ENCODE results near the gene TMEFF2.
"Not testable (repeated sequence)": the region's sequence is repeated elsewhere in the genome, so short reads cannot be mapped to it uniquely, and the experiment has no call there.

Gene TMEFF2

GRCh38 chr2:192126912-192127311 lies 67.8 kb downstream of the TMEFF2 start:
- no peak for DNase-seq

GRCh38 chr2:192126426-192126825 lies 68.3 kb downstream of the TMEFF2 start:
- no peak for DNase-seq

GRCh38 chr2:192124571-192124970 lies 70.2 kb downstream of the TMEFF2 start:
- no peak for DNase-seq

GRCh38 chr2:192123847-192124246 lies 70.9 kb downstream of the TMEFF2 start:
- DNase-seq = no peak

GRCh38 chr2:192122946-192123345 lies 71.8 kb downstream of the TMEFF2 start:
- no peak for DNase-seq

- DNase-seq = no peak
These were observed 72.6 kb downstream of the TMEFF2 start for GRCh38 chr2:192122141-192122540.

- DNase-seq = no peak
These were observed 75.2 kb downstream of the TMEFF2 start for GRCh38 chr2:192119536-192119935.

GRCh38 chr2:192117705-192118104 lies 77.0 kb downstream of the TMEFF2 start:
- DNase-seq = no peak

GRCh38 chr2:192111536-192111935 lies 83.2 kb downstream of the TMEFF2 start:
- not testable (repeated sequence) for DNase-seq

GRCh38 chr2:192099742-192100141 lies 95.0 kb downstream of the TMEFF2 start:
- DNase-seq = no peak

- no peak for DNase-seq
These were observed 95.8 kb downstream of the TMEFF2 start for GRCh38 chr2:192098814-192099491.

GRCh38 chr2:192091476-192091875 lies 103.3 kb downstream of the TMEFF2 start:
- no peak for DNase-seq

- no peak for DNase-seq
These were observed 103.8 kb downstream of the TMEFF2 start for GRCh38 chr2:192090911-192091310.

GRCh38 chr2:192087398-192087958 lies 107.3 kb downstream of the TMEFF2 start:
- no peak for DNase-seq

- DNase-seq = no peak
These were observed 112.6 kb downstream of the TMEFF2 start for GRCh38 chr2:192082121-192082520.

GRCh38 chr2:192080096-192080495 lies 114.6 kb downstream of the TMEFF2 start:
- DNase-seq = not testable (repeated sequence)

GRCh38 chr2:192073878-192074277 lies 120.9 kb downstream of the TMEFF2 start:
- no peak for DNase-seq

GRCh38 chr2:192072778-192073177 lies 122.0 kb downstream of the TMEFF2 start:
- no peak for DNase-seq

GRCh38 chr2:192072261-192072660 lies 122.5 kb downstream of the TMEFF2 start:
- no peak for DNase-seq

GRCh38 chr2:192070099-192070498 lies 124.6 kb downstream of the TMEFF2 start:
- DNase-seq = no peak

- DNase-seq = no peak
These were observed 125.3 kb downstream of the TMEFF2 start for GRCh38 chr2:192069417-192069816.

GRCh38 chr2:192068966-192069365 lies 125.8 kb downstream of the TMEFF2 start:
- no peak for DNase-seq

- no peak for DNase-seq
These were observed 127.1 kb downstream of the TMEFF2 start for GRCh38 chr2:192067631-192068030.

GRCh38 chr2:192064459-192064858 lies 130.3 kb downstream of the TMEFF2 start:
- DNase-seq = no peak

GRCh38 chr2:192060161-192060560 lies 134.6 kb downstream of the TMEFF2 start:
- no peak for DNase-seq
